Pancreas (tissue), 10 donors: ENCODE results near the gene MCOLN2. TPM values are rescaled to one million over a fixed set of nuclear protein-coding genes. Genes with fewer than 3 reads are reported as not detected.
A peak's percentile ranks its signal among the peaks of the same experiment; 100 is the strongest.
"Not testable (repeated sequence)": the region's sequence is repeated elsewhere in the genome, so short reads cannot be mapped to it uniquely, and the experiment has no call there.

Experiments used
- ATAC-seq, 4 donors: fragments of 200-7000 bp; cut with Tn5 transposase; one replicate each; pipeline versions ENCODE4 v1.8.0 to v1.9.1; 2020; ENCODE audit warnings: mild to moderate bottlenecking in 4 of 4, moderate library complexity in 4 of 4
- DNase-seq, 6 donors: peaks; one replicate each; pipeline ENCODE4 v3.0.0-alpha.2; 2020
- FAIRE-seq: peaks from 2 replicates; lab custom pipeline; 2012; peaks lifted over from hg19 to GRCh38; lab: Jason Lieb, UNC
- H3K27ac ChIP-seq, 4 donors: fragments of 200-600 bp; sonication (generic); 1 replicate in 3 of 4; 2 replicates in 1 of 4; pipeline versions ENCODE4 v1.5.0 to v1.8.0; 2020
- H3K27me3 ChIP-seq, 4 donors: fragments of 200-600 bp; one replicate each; pipeline ENCODE4 v1.8.0; 2021
- H3K36me3 ChIP-seq, 3 donors: fragments of 200-600 bp; sonication (generic) in 1 of 3; one replicate each; pipeline versions ENCODE4 v1.5.0 to v1.8.0; 2020 to 2021
- H3K4me1 ChIP-seq, 3 donors: fragments of 200-600 bp; one replicate each; pipeline ENCODE4 v1.8.0; 2021
- H3K4me3 ChIP-seq, 4 donors: fragments of 200-600 bp; sonication (generic) in 2 of 4; one replicate each; pipeline versions ENCODE4 v1.5.0 to v1.8.0; 2020 to 2021
- H3K9me3 ChIP-seq, 4 donors: fragments of 200-600 bp; one replicate each; pipeline ENCODE4 v1.8.0; 2021
- WGBS, 2 donors: extraction: QIAGEN DNeasy Blood & Tissue Kit; methylation state at CpG; one replicate each; pipeline ENCODE4 v1.1.7; 2013; 5-methylcytosine and 5-hydroxymethylcytosine counted together
- intact Hi-C, 3 donors: fragments of 100-400 bp; cut with DNase I; formaldehyde crosslinking; loops; one replicate each; pipeline versions ENCODE4 v1.11.1 to v1.14.2; 2022
- polyA plus RNA-seq, 2 donors: library from polyadenylated mRNA; stranded (reverse); fragments of 200-250 nt; gene quantifications; one replicate each; pipeline ENCODE4 v1.2.3, GENCODE V29; 2013
- total RNA-seq, 6 donors: library from RNA; stranded (reverse); fragmentation: NEBNext Ultra II Directional in 4 of 6; extraction: Animal tissue kit (Norgen Biotek cat#: 25700) in 4 of 6; gene quantifications; one replicate each; pipeline versions ENCODE4 v1.2.1 to v1.2.4, GENCODE V29; 2021 to 2023
- TF ChIP-seq, protein P1 (sequence below), 4 donors: fragments of 200-600 bp; sonication (generic) in 3 of 4; IDR thresholded peaks; one replicate each; pipeline versions ENCODE4 v1.5.0 to v1.8.0; 2021; ENCODE audit warnings: antibody characterized with exemption in 4 of 4
- donor health status: healthy with polysubstance abuse.
- donor health status: DM: no; HTN: no; CAD: no; lungs with moderate emphysema.
- donor health status: DM: no; HTN: no; CAD: no.
- donor health status: control.
- donor health status: control.
- donor health status: Bipolar disorder and iron deficiency.
- donor health status: DM: yes; HTN: yes; CAD: no.
- donor health status: DM: no; HTN: no; CAD: no.
- donor health status: DM: no; HTN: no; CAD: no.
- donor health status: DM: yes; HTN: yes; CAD: no.

The MCOLN2 gene
- total and polyA plus RNA-seq, 8 donors = 0.47 to 1.7 (median 0.97) TPM

DNA sequence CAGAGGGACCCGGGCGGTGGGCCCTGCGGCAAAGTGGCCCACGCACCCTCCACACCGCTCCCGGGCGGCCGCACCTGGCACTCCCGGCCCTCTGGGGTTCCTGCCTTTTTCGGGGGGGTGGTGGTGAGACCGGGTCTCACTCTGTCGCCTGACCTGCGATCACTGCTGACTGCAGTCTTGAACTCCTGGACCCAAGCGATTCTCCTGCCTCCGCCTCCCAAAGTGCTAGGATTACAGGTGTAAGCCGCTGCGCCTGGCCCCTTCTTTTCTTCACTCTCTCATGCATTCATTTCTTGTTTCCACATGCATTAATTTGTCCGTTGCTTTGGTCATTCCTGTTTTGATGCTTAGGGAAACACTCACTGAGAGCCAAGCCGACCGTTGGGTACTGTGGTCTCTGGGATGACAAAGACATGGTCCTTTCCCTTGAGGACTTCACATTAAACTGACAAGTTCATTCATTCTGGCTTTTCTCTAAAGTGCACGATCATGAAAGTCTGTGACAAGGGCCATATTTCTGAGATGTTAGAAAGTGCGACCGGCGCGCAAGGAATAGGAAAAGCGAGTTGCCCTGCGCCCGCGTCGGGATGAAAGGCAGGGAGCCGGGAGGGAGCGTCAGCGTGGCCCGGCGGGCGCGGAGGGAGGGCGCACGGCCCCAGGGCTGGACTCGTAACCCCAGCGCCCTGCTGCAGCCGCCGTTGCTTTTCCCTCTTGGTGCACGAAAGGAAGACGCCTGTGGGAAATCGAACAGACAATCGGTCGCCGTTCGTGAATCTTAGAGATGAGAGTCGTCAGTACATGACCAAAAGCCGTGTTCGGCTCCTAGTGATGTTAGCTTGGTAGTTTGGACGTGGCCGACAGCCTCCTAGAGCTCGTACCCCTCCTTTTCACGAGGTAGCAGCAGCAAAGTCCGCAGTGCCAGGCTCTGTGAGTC is 1.0 kb upstream of the MCOLN2 start:
- no peaks in the 10 kb centered on the region for H3K9me3 ChIP-seq
- peak in 2 of 6 donors; percentile 31 to 61 for DNase-seq
- no peaks in the 10 kb centered on the region for H3K36me3 ChIP-seq
- 6 to 11% methylated on average over 58 of the region's 58 CpGs for WGBS, 2 donors
- intact Hi-C loops = no loop called here
- TF ChIP-seq, protein P1, sequence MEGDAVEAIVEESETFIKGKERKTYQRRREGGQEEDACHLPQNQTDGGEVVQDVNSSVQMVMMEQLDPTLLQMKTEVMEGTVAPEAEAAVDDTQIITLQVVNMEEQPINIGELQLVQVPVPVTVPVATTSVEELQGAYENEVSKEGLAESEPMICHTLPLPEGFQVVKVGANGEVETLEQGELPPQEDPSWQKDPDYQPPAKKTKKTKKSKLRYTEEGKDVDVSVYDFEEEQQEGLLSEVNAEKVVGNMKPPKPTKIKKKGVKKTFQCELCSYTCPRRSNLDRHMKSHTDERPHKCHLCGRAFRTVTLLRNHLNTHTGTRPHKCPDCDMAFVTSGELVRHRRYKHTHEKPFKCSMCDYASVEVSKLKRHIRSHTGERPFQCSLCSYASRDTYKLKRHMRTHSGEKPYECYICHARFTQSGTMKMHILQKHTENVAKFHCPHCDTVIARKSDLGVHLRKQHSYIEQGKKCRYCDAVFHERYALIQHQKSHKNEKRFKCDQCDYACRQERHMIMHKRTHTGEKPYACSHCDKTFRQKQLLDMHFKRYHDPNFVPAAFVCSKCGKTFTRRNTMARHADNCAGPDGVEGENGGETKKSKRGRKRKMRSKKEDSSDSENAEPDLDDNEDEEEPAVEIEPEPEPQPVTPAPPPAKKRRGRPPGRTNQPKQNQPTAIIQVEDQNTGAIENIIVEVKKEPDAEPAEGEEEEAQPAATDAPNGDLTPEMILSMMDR (IDR thresholded peaks at IDR 0.05) = no peak
- H3K4me3 ChIP-seq = peak overlapping the region; percentile 37 to 79 (median 73)
- no peak overlapping the region for H3K27ac ChIP-seq
- peak in 3 of 4 donors; percentile 44 to 58 (median 46) for ATAC-seq
- peaks cover 0 to 4% (median 4%) of the 10 kb centered on the region in 3 donors for H3K4me1 ChIP-seq
- no peak for FAIRE-seq
- H3K27me3 ChIP-seq = no peaks in the 10 kb centered on the region

DNA sequence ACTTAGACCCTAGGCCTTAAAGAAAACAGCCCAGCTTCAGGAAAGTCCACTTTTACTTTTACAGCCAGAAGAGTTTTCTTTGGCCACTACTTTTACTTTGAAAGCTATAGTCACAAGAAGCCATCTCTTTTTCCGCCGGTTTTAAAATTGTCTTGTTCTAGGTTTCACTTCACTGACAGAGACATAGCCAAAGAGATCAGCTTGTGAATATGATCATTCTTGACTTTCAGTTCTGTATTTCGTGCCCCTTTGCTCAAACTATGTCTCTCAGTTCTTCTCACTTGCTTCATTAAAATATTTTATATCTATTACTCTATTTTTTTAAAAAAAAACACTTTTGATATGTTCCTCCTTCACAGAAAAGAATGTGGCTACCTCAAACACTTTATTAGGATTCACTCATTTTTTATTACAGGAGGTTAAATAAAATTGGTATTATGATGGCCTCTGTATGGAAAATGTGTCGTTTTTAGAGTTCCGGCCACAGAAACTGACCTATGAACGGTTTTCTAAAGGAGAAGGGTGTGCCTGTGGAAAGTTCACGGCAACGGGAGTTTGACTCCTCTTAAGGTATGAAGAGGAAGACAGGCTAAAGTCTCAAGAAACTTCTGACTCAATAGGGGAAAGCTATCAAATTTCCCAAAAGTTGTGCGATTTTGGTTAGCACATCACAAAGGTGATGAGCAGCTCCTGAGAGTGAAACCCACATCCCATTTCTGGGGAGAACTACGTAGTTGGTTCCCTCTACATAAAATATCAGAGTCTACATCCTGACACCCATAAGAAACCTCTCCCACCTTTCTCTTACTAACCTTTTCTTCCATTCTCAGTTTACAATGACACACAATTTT is 1.2 kb downstream of the MCOLN2 start:
- H3K36me3 ChIP-seq = no peaks in the 10 kb centered on the region
- H3K4me1 ChIP-seq = peaks cover 0 to 4% (median 4%) of the 10 kb centered on the region in 3 donors
- FAIRE-seq (no peak), DNase-seq (no peak), ATAC-seq (no peak)
- TF ChIP-seq, protein P1 (IDR thresholded peaks at IDR 0.05) = no peak
- H3K27ac ChIP-seq = no peak overlapping the region
- 79 to 82% methylated on average over 10 of the region's 10 CpGs for WGBS, 2 donors
- intact Hi-C loops = no loop called here
- H3K9me3 ChIP-seq = no peaks in the 10 kb centered on the region
- no peak overlapping the region for H3K4me3 ChIP-seq
- H3K27me3 ChIP-seq = no peaks in the 10 kb centered on the region

DNA sequence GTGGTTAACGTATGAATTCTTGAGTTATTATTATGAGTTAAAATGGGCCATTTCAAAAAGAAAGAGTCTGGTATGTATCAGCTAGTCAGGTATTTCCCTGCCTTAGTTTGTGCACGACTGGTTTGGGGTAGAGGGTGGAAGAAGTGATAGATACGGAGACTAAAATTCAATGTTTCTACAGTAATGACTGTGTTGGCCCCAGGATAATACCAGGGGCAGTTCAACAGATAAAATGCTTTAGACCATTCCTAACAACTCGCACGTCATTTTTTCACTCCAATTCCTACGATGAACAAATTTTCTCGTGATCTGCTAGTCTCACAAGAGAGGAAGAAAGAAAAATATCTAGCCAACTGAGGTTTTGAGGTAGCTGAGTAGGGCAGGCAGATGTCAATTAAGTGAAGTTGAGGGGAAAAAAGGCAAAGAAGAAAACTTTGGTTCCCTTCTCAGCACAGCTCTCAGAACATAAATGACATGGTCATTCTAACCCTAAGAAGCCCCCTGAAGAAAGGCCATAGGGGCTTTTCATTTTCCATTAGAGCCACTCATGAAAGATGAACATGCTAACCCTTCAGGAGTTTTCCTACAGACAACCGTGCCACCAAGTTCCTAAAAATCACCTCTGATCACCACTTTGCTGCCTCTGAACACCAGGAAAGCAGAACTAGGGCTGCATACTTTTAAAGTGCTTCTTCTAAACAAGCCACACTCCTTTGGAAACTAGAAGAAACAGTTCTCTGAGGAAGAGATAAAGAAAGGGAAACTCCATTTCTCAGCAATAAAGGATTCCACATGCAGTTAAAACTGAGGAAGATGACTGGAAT is 5.6 kb downstream of the MCOLN2 start:
- no peak for FAIRE-seq
- Histone ChIP-seq H3K27ac (no peak overlapping the region), H3K9me3 (no peaks in the 10 kb centered on the region), H3K27me3 (no peaks in the 10 kb centered on the region), H3K36me3 (no peaks in the 10 kb centered on the region), H3K4me1 (no peaks in the 10 kb centered on the region), H3K4me3 (no peak overlapping the region)
- no peak for DNase-seq
- TF ChIP-seq, protein P1 (IDR thresholded peaks at IDR 0.05) = no peak
- ATAC-seq = no peak
- 71 to 78% methylated on average over 8 of the region's 8 CpGs for WGBS, 2 donors
- intact Hi-C loops = no loop called here

DNA sequence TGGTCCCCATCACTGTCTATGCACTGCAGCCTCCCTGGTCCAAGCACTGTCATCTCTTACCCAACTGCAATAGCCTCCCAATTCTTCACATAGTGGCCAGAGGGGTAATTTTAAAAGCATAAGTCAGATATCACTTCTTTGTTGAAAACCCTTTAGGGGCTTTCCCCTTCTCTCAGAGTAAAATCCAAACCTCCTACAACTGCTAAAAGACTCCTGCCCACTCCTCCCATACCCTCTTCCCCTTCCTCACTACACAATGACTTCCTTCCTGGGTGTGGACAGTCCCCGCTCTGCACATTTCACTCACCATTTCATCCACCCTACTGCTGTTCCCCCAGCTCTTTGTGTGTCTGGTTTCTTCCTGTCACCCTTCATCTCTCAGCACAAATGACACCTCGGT is 8.3 kb downstream of the MCOLN2 start:
- H3K9me3 ChIP-seq = no peaks in the 10 kb centered on the region
- TF ChIP-seq, protein P1 (IDR thresholded peaks at IDR 0.05) = no peak
- H3K27ac ChIP-seq = no peak overlapping the region
- ATAC-seq (no peak), DNase-seq (no peak), FAIRE-seq (no peak)
- H3K36me3 ChIP-seq = no peaks in the 10 kb centered on the region
- H3K27me3 ChIP-seq = no peaks in the 10 kb centered on the region
- H3K4me1 ChIP-seq = no peaks in the 10 kb centered on the region
- H3K4me3 ChIP-seq = no peak overlapping the region
- intact Hi-C loops = no loop called here
- 73 to 80% methylated on average over 2 of the region's 2 CpGs for WGBS, 2 donors

DNA sequence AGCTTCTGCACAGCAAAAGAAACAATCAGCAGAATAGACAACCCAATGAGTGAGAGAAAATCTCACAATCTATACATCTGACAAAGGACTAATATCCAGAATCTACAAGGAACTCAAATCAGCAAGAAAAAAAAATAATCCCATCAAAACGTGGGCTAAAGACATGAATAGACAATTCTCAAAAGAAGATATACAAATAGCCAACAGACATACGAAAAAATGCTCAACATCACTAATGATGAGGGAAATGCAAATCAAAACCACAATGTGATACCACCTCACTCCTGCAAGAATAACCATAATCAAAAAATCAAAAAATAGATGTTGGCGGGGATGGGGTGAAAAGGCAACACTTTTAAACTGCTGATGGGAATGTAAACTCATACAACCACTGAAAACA is 10.4 kb downstream of the MCOLN2 start:
- intact Hi-C loops, DNase-seq, H3K27me3 ChIP-seq, H3K4me1 ChIP-seq, H3K9me3 ChIP-seq, H3K4me3 ChIP-seq, H3K36me3 ChIP-seq, H3K27ac ChIP-seq, ATAC-seq, FAIRE-seq: not testable (repeated sequence)
- WGBS, 2 donors = 76 to 79% methylated on average over 3 of the region's 3 CpGs
